Neuron (in vitro differentiated cells): ENCODE data around the gene DUSP15.

Experiments
- H2AFZ ChIP-seq: one replicate; pipeline ENCODE4 v1.6.1; 2013; ENCODE audit warnings: low read depth, mild to moderate bottlenecking, inconsistent platforms, low read length, moderate library complexity
- H3K27me3 ChIP-seq: one replicate; pipeline ENCODE4 v1.6.1; 2013; ENCODE audit warnings: low read length; ENCODE audit not compliant: insufficient read depth
- H3K36me3 ChIP-seq: one replicate; pipeline ENCODE4 v1.6.1; 2013; ENCODE audit warnings: low read length; ENCODE audit not compliant: insufficient read depth
- H3K4me1 ChIP-seq: one replicate; pipeline ENCODE4 v1.6.1; 2013; ENCODE audit warnings: low read length; ENCODE audit not compliant: insufficient read depth
- H3K4me3 ChIP-seq: 2 replicates; pipeline ENCODE4 v1.5.1; 2013; ENCODE audit warnings: mild to moderate bottlenecking, low read length, moderate library complexity
- H3K9me3 ChIP-seq: one replicate; pipeline ENCODE4 v1.6.1; 2013; ENCODE audit warnings: low read length

Gene DUSP15

GRCh38 chr20:31811796-31812728 lies 58.3 kb downstream of the DUSP15 start:
- H3K4me3 ChIP-seq: no peak overlapping the region
- no peaks in the 10 kb centered on the region for H3K27me3 ChIP-seq
- H3K9me3 ChIP-seq: no peaks in the 10 kb centered on the region
- peaks cover 7% of the 10 kb centered on the region for H3K4me1 ChIP-seq
- peaks cover 3% of the 10 kb centered on the region for H3K36me3 ChIP-seq
- H2AFZ ChIP-seq: no peak overlapping the region

GRCh38 chr20:31811198-31811597 lies 59.1 kb downstream of the DUSP15 start:
- Histone ChIP-seq H2AFZ (no peak overlapping the region), H3K4me1 (peaks cover 7% of the 10 kb centered on the region), H3K27me3 (no peaks in the 10 kb centered on the region), H3K4me3 (no peak overlapping the region), H3K36me3 (peaks cover 11% of the 10 kb centered on the region), H3K9me3 (no peaks in the 10 kb centered on the region)
